Measurements from ENCODE around the gene GRAMD2B.

DNA sequence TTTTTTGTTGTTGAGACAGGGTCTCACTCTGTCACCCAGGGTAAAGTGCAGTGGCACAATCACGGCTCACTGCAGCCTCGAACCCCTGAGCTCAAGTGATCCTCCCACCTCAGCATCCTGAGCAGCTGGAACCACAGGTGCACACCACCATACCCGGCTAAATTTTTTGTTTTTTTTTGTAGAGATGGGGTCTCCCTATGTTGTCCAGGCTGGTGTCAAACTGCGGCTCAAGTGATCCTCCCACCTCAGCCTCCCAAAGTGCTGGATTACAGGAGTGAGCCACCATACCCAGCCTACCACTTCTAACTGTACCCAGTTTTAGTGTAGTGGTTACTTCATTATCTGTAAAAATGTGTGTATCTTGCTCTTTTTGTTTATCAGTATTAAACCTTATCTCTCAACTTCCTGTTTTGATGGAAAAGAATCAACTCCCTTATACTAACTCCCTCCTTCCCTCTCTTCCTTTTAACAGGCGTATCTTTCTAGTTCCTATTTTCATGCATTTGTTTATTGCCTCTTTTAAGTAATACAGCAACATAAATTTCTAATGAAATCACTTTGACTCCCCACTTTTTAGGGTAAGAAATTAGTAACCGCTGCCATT lies 33.1 kb downstream of the GRAMD2B start:
- TF ChIP-seq CTCF (conservative IDR thresholded peaks at IDR 0.05; ENCODE audit: low read length), result no peak
- no peak for TF ChIP-seq EZH2phosphoT487 (IDR thresholded peaks at IDR 0.05; ENCODE audit: borderline replicate concordance)

Data from Loucy (cell line).